ENCODE data around the gene CAMKK1. TPM values are rescaled to one million over a fixed set of nuclear protein-coding genes. Genes with fewer than 3 reads are reported as not detected.

CAMKK1 gene
- total and polyA plus RNA-seq, 2 donors from 2014 or later, result 2.6 to 6.0 TPM

DNA sequence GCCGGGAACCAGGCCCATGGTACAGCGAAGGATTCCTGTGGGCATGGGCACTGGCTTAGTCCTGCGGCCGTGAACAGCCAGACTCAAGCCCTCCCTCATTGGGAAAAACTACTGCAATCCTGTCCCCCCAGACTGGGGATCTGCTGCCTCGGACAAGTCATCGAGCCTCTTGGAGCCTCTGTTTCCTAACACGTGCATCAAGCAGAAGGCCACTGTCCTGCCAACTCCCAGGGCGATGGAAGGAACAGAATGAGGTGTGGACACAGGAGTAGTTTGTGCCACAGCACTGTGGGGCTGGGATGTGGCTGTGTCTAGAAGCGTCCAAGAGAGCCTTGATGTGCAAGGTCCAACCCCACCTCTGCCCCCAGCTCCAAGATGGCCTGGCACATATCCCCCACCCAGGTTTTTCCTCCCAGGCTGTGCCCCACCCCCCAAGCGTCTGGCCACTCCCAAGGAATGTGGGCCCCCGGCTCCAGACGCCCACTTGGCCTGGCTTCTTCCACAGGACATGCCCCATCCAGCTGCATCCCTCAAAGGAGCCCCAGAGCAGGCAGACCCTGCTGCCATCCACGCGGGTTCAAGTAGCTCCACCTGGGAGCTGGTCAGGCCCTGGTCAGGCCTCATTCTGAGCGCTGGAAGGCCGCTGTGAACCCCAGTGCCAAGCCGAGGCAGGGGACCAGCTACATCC is 3.4 kb downstream of the CAMKK1 start:
- no peak overlapping the region for H3K9ac ChIP-seq (ENCODE audit: low read length in 3 of 3)
- FAIRE-seq (no peak), DNase-seq (no peak)
- no peaks in the 10 kb centered on the region for H3K9me3 ChIP-seq (ENCODE audit: control insufficient read depth in 2 of 3, insufficient read depth in 1 of 3, low read length in 3 of 3)
- H3K27me3 ChIP-seq (ENCODE audit: control insufficient read depth, insufficient read depth, low read length), result peaks cover 4% of the 10 kb centered on the region
- H3K36me3 ChIP-seq (ENCODE audit: control insufficient read depth in 2 of 3, insufficient read depth in 3 of 3, low read length in 3 of 3), result no peaks in the 10 kb centered on the region
- peaks cover 0 to 33% (median 9%) of the 10 kb centered on the region in 3 donors for H3K4me1 ChIP-seq (ENCODE audit: control insufficient read depth in 2 of 3, insufficient read depth in 2 of 3, low read depth in 1 of 3, low read length in 3 of 3)
- no peak overlapping the region for H3K4me3 ChIP-seq (ENCODE audit: low read length in 3 of 3)
- no peak for TF ChIP-seq CTCF (IDR thresholded peaks at IDR 0.05; ENCODE audit: borderline replicate concordance, extremely low read depth, insufficient read depth)
- intact Hi-C loops (cut with DNase I), result no loop called here
- no peak overlapping the region for H3K27ac ChIP-seq (ENCODE audit: low read depth in 2 of 2, low read length in 2 of 2)

DNA sequence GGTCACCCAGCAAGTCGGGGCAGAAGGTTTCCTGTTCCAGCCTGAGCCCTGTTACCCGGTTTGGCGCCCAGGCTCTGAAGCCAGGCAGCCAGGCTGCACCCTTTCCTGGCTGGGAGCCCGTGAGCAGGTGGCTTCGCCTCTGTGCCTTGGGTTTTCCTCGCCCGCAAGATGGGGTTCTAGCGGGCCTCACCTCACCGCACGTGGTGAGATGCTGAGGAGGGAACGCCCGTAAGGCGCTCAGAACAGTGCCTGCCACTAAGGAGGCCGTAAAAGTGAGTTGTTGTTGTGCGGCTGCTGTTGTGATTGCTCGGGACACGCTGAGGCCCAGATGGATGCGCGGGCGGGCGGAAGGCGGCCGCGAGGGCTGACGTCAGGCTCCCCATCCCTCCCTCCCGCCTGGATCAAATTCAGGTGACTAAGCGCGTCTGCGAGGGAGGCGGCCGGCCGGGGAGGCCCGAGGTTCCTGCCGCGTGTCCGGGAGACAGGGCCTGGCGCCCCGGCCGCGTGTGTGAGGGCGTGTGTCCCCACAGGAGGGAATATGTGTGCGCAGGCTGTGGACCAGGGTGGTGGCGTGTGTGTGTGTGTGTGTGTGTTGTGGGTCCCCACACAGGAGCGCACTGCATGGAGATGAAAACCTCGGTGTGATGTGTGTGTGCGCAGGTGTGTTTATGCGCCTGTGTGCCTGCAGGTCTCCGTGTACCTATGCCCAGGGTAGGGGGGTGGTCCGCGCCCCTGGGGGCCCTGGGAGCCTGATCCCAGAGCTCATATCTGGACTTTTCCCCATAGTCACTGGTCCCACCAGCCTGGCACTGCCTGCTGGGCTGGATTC is 4.3 kb downstream of the CAMKK1 start:
- Histone ChIP-seq H3K4me3 (ENCODE audit: low read length in 3 of 3) (no peak overlapping the region), H3K4me1 (ENCODE audit: control insufficient read depth in 2 of 3, insufficient read depth in 2 of 3, low read depth in 1 of 3, low read length in 3 of 3) (peaks cover 0 to 27% (median 3%) of the 10 kb centered on the region in 3 donors), H3K36me3 (ENCODE audit: control insufficient read depth in 2 of 3, insufficient read depth in 3 of 3, low read length in 3 of 3) (no peaks in the 10 kb centered on the region), H3K27ac (ENCODE audit: low read depth in 2 of 2, low read length in 2 of 2) (peak overlapping the region in 1 of 2 donors; percentile 70), H3K27me3 (ENCODE audit: control insufficient read depth, insufficient read depth, low read length) (peaks cover 4% of the 10 kb centered on the region), H3K9ac (ENCODE audit: low read length in 3 of 3) (peak overlapping the region in 2 of 3 donors; percentile 22 to 46), H3K9me3 (ENCODE audit: control insufficient read depth in 2 of 3, insufficient read depth in 1 of 3, low read length in 3 of 3) (no peaks in the 10 kb centered on the region)
- intact Hi-C loops (cut with DNase I), result no loop called here
- DNase-seq (peak; percentile 90 to 96 (median 92)), FAIRE-seq (no peak)
- TF ChIP-seq CTCF (IDR thresholded peaks at IDR 0.05; ENCODE audit: borderline replicate concordance, extremely low read depth, insufficient read depth), result no peak

- Histone ChIP-seq H3K9ac (ENCODE audit: low read length in 3 of 3) (peak overlapping the region in 1 of 3 donors; percentile 30), H3K4me3 (ENCODE audit: low read length in 3 of 3) (no peak overlapping the region), H3K9me3 (ENCODE audit: control insufficient read depth in 2 of 3, insufficient read depth in 1 of 3, low read length in 3 of 3) (no peaks in the 10 kb centered on the region), H3K27me3 (ENCODE audit: control insufficient read depth, insufficient read depth, low read length) (peaks cover 4% of the 10 kb centered on the region), H3K27ac (ENCODE audit: low read depth in 2 of 2, low read length in 2 of 2) (peak overlapping the region in 1 of 2 donors; percentile 78), H3K4me1 (ENCODE audit: control insufficient read depth in 2 of 3, insufficient read depth in 2 of 3, low read depth in 1 of 3, low read length in 3 of 3) (peaks cover 0 to 24% (median 0%) of the 10 kb centered on the region in 3 donors), H3K36me3 (ENCODE audit: control insufficient read depth in 2 of 3, insufficient read depth in 3 of 3, low read length in 3 of 3) (no peaks in the 10 kb centered on the region)
- DNase-seq (no peak), FAIRE-seq (no peak)
- TF ChIP-seq CTCF (IDR thresholded peaks at IDR 0.05; ENCODE audit: borderline replicate concordance, extremely low read depth, insufficient read depth), result no peak
- intact Hi-C loops (cut with DNase I), result no loop called here
These were observed 5.0 kb downstream of the CAMKK1 start for GRCh38 chr17:3887804-3888203.
